Neural cell (in vitro differentiated cells): Measurements from ENCODE around the gene GRK4. TPM values are rescaled to one million over a fixed set of nuclear protein-coding genes. Genes with fewer than 3 reads are reported as not detected.

Experiments
- H2AFZ ChIP-seq: fragments of 200-600, 300-800 bp; sonication (generic), shearing (Covaris generic); 2 replicates; pipeline ENCODE4 v1.6.0; 2014; ENCODE audit warnings: low read depth, mild to moderate bottlenecking, antibody characterized with exemption, low read length, moderate library complexity
- H3F3A ChIP-seq: fragments of 200-600 bp; shearing (Covaris generic); 2 replicates; pipeline ENCODE4 v1.6.1; 2016; ENCODE audit warnings: mild to moderate bottlenecking, moderate library complexity, mixed read lengths, antibody characterized with exemption, low read length; ENCODE audit not compliant: insufficient read depth, poor library complexity, severe bottlenecking
- H3K27ac ChIP-seq: fragments of 200-600, 300-800 bp; sonication (generic), shearing (Covaris generic); 2 replicates; pipeline ENCODE4 v1.5.1; 2014; ENCODE audit warnings: mild to moderate bottlenecking, low read length, moderate library complexity
- H3K27me3 ChIP-seq: fragments of 300-800, 200-600 bp; sonication (generic), shearing (Covaris generic); 2 replicates; pipeline ENCODE4 v1.6.0; 2014; ENCODE audit warnings: mild to moderate bottlenecking, low read depth, low read length, moderate library complexity; ENCODE audit not compliant: insufficient read depth
- H3K36me3 ChIP-seq: fragments of 300-800, 200-600 bp; sonication (generic), shearing (Covaris generic); 2 replicates; pipeline ENCODE4 v1.5.1; 2014; ENCODE audit warnings: mild to moderate bottlenecking, antibody characterized with exemption, low read length, moderate library complexity; ENCODE audit not compliant: insufficient read depth
- H3K4me2 ChIP-seq: fragments of 300-800, 200-600 bp; sonication (generic), shearing (Covaris generic); 2 replicates; pipeline ENCODE4 v1.6.0; 2014; ENCODE audit warnings: mild to moderate bottlenecking, low read length
- H3K4me3 ChIP-seq: fragments of 300-800, 200-600 bp; sonication (generic), shearing (Covaris generic); 2 replicates; pipeline ENCODE4 v1.5.1; 2014; ENCODE audit warnings: mild to moderate bottlenecking, low read length, moderate library complexity
- H3K79me2 ChIP-seq: fragments of 200-600 bp; shearing (Covaris generic); replicated peaks from 2 replicates; pipeline ENCODE4 v1.6.0; 2014; ENCODE audit warnings: mild to moderate bottlenecking, low read length, moderate library complexity; ENCODE audit not compliant: insufficient read depth
- H3K9ac ChIP-seq: fragments of 300-800, 200-600 bp; sonication (generic), shearing (Covaris generic); 2 replicates; pipeline ENCODE4 v1.6.1; 2016; ENCODE audit warnings: mild to moderate bottlenecking, low read length, mixed read lengths
- H3K9me2 ChIP-seq: fragments of 200-600 bp; shearing (Covaris generic); 2 replicates; pipeline ENCODE4 v1.6.1; 2016; ENCODE audit warnings: mild to moderate bottlenecking, low read length, mixed read lengths; ENCODE audit not compliant: insufficient read depth
- H3K9me3 ChIP-seq: fragments of 200-600, 300-800 bp; sonication (generic), shearing (Covaris generic); 2 replicates; pipeline ENCODE4 v1.6.1; 2016; ENCODE audit warnings: mild to moderate bottlenecking, mixed run types, low read length, moderate library complexity, mixed read lengths
- H4K20me1 ChIP-seq: fragments of 200-600 bp; shearing (Covaris generic); 2 replicates; pipeline ENCODE4 v1.6.1; 2016; ENCODE audit warnings: mild to moderate bottlenecking, mixed run types; ENCODE audit not compliant: insufficient read depth
- CTCF ChIP-seq: fragments of 450-650 bp; IDR thresholded peaks from 2 replicates; pipeline ENCODE4 v1.5.1; 2014; ENCODE audit warnings: antibody characterized with exemption, mild to moderate bottlenecking, moderate library complexity; ENCODE audit not compliant: poor library complexity, severe bottlenecking
- EP300 ChIP-seq: fragments of 450-650 bp; conservative IDR thresholded peaks from 2 replicates; pipeline ENCODE4 v1.6.1; 2014; ENCODE audit warnings: antibody characterized with exemption, mild to moderate bottlenecking, moderate library complexity; ENCODE audit not compliant: poor library complexity, severe bottlenecking
- EZH2 ChIP-seq: fragments of 200-600, 300-800 bp; shearing (Covaris generic), sonication (generic); IDR thresholded peaks from 2 replicates; pipeline ENCODE4 v1.6.1; 2014; ENCODE audit warnings: antibody characterized with exemption, low read length, borderline replicate concordance, mild to moderate bottlenecking; ENCODE audit not compliant: insufficient read depth, poor library complexity, severe bottlenecking
- MXI1 ChIP-seq: fragments of 450-650 bp; conservative IDR thresholded peaks from 2 replicates; pipeline ENCODE4 v1.6.1; 2014; ENCODE audit warnings: antibody characterized with exemption, mild to moderate bottlenecking; ENCODE audit not compliant: poor library complexity, severe bottlenecking
- POLR2AphosphoS5 ChIP-seq: IDR thresholded peaks from 2 replicates; pipeline ENCODE4 v1.6.1; 2012
- RAD21 ChIP-seq: fragments of 450-650 bp; conservative IDR thresholded peaks from 2 replicates; pipeline ENCODE4 v1.6.1; 2014; ENCODE audit warnings: antibody characterized with exemption, mild to moderate bottlenecking, moderate library complexity
- REST ChIP-seq: IDR thresholded peaks from 2 replicates; pipeline ENCODE4 v1.6.1; 2012; ENCODE audit warnings: borderline replicate concordance
- SMC3 ChIP-seq: fragments of 450-650 bp; conservative IDR thresholded peaks from 2 replicates; pipeline ENCODE4 v1.6.1; 2014; ENCODE audit warnings: antibody characterized with exemption, mild to moderate bottlenecking, moderate library complexity; ENCODE audit not compliant: poor library complexity
- TAF1 ChIP-seq: IDR thresholded peaks from 2 replicates; pipeline ENCODE4 v1.6.1; 2012; ENCODE audit warnings: low read depth
- polyA plus RNA-seq: library from polyadenylated mRNA; depleted of rRNA; stranded (reverse); fragments of >200 nt; gene quantifications from 2 replicates; pipeline ENCODE4 v1.2.3, GENCODE V29; 2014
- small RNA-seq, 3 experiments: library from RNA; depleted of rRNA; stranded (forward); fragments of <200 nt; gene quantifications; one replicate each; pipeline ENCODE3, GENCODE V24; 2012

The GRK4 gene
- polyA plus RNA-seq, 1 donor from 2014 or later = 17.4 TPM

- no peaks in the 10 kb centered on the region for H3K36me3 ChIP-seq
- H3K4me3 ChIP-seq = no peak overlapping the region
- H2AFZ ChIP-seq = no peak overlapping the region
- no peak overlapping the region for H3K9ac ChIP-seq
- no peaks in the 10 kb centered on the region for H4K20me1 ChIP-seq
- H3K9me2 ChIP-seq = no peaks in the 10 kb centered on the region
- H3F3A ChIP-seq = no peaks in the 10 kb centered on the region
- TF ChIP-seq TAF1 (no peak), EZH2 (no peak), REST (no peak), RAD21 (no peak), CTCF (no peak), POLR2AphosphoS5 (no peak), MXI1 (no peak), EP300 (no peak), SMC3 (no peak)
- no peaks in the 10 kb centered on the region for H3K9me3 ChIP-seq
- peaks cover 36% of the 10 kb centered on the region for H3K79me2 ChIP-seq
- no peak overlapping the region for H3K4me2 ChIP-seq
- H3K27me3 ChIP-seq = no peaks in the 10 kb centered on the region
- H3K27ac ChIP-seq = no peak overlapping the region
Measured at GRCh38 chr4:3087115-3087797, 123.9 kb downstream of the GRK4 start.

Small RNA genes within 50 kb of the gene (small RNA-seq; reads per million reads assigned to genes)
- gene RF02134 (0 reads per million in 3 experiments), gene RF02135 (0 reads per million in 3 experiments), gene RNU6-204P (2.5 to 27.0 (median 3.0) reads per million in 3 experiments)

Other genes with a start within 250 kb of the GRK4 start
- 13.0 and 17.0 TPM in 2 replicates for gene TNIP2, start 207.2 kb upstream of the GRK4 start, polyA plus RNA-seq
- 80.3 and 87.9 TPM in 2 replicates for gene SH3BP2, start 170.5 kb upstream of the GRK4 start, polyA plus RNA-seq
- gene ADD1, start 119.7 kb upstream of the GRK4 start, polyA plus RNA-seq = 180 and 190 TPM in 2 replicates
- 5.5 and 6.3 TPM in 2 replicates for gene NOP14, start 165 bp upstream of the GRK4 start, polyA plus RNA-seq
- not detected in 2 replicates for gene HTT-AS, start 111.0 kb downstream of the GRK4 start, polyA plus RNA-seq
- 10.3 and 11.5 TPM in 2 replicates for gene HTT, start 111.1 kb downstream of the GRK4 start, polyA plus RNA-seq